CD4-positive, alpha-beta T cell treated with Interleukin-4 for 1 hour (primary cell): ENCODE results near the gene NKX2-3.

ENCODE experiments used
- DNase-seq, 2 donors: peaks; one replicate each; pipeline ENCODE4 v3.0.0-alpha.2; 2020 to 2022

NKX2-3 gene

GRCh38 chr10:99532687-99533495 is at the start of gene NKX2-3:
Gene NKX2-3, plus strand, starts transcription at chr10:99532942. Its CDS starts 190 bp downstream, at chr10:99533132.
- peak; percentile 16 to 62 for DNase-seq

- no peak for DNase-seq
These were observed 47.8 kb upstream of the NKX2-3 start for GRCh38 chr10:99484626-99485581.

GRCh38 chr10:99487125-99487807 is 45.5 kb upstream of the NKX2-3 start:
- no peak for DNase-seq

GRCh38 chr10:99489271-99489670 is 43.5 kb upstream of the NKX2-3 start:
- no peak for DNase-seq

GRCh38 chr10:99497343-99498025 is 35.3 kb upstream of the NKX2-3 start:
- DNase-seq = no peak

- no peak for DNase-seq
These were observed 26.3 kb upstream of the NKX2-3 start for GRCh38 chr10:99506416-99506815.

GRCh38 chr10:99507265-99507664 is 25.5 kb upstream of the NKX2-3 start:
- DNase-seq = no peak

- DNase-seq = no peak
These were observed 19.7 kb upstream of the NKX2-3 start for GRCh38 chr10:99513061-99513460.

GRCh38 chr10:99519690-99520039 is 13.1 kb upstream of the NKX2-3 start:
- no peak for DNase-seq

GRCh38 chr10:99520040-99520846 is 12.5 kb upstream of the NKX2-3 start:
- DNase-seq = no peak

- DNase-seq = no peak
These were observed 11.6 kb upstream of the NKX2-3 start for GRCh38 chr10:99520847-99521764.

- DNase-seq = no peak
These were observed 10.8 kb upstream of the NKX2-3 start for GRCh38 chr10:99521765-99522469.

GRCh38 chr10:99522470-99523250 is 10.1 kb upstream of the NKX2-3 start:
- no peak for DNase-seq

GRCh38 chr10:99523251-99523773 is 9.4 kb upstream of the NKX2-3 start:
- DNase-seq = no peak

GRCh38 chr10:99524050-99524666 is 8.6 kb upstream of the NKX2-3 start:
- DNase-seq = no peak

GRCh38 chr10:99524736-99525380 is 7.9 kb upstream of the NKX2-3 start:
- DNase-seq = no peak

GRCh38 chr10:99525897-99526296 is 6.8 kb upstream of the NKX2-3 start:
- DNase-seq = no peak
